Astrocyte (in vitro differentiated cells and primary cell): Measurements from ENCODE around the gene RAPGEF2. TPM values are rescaled to one million over a fixed set of nuclear protein-coding genes. Genes with fewer than 3 reads are reported as not detected.

Source experiments
- DNase-seq: peaks from one replicate; pipeline ENCODE4 v3.0.0-alpha.2; 2010; ENCODE audit warnings: low read depth
- FAIRE-seq: peaks from 2 replicates; lab custom pipeline; 2011; peaks lifted over from hg19 to GRCh38; lab: Jason Lieb, UNC
- H2AFZ ChIP-seq: 2 replicates; pipeline ENCODE4 v1.6.0; 2012; ENCODE audit warnings: low read depth, low read length, inconsistent platforms
- H3K27ac ChIP-seq: 2 replicates; pipeline ENCODE4 v1.5.1; 2011; ENCODE audit warnings: low read depth, low read length, inconsistent platforms
- H3K27me3 ChIP-seq: 2 replicates; pipeline ENCODE4 v1.6.0; 2011; ENCODE audit warnings: low read length, inconsistent platforms; ENCODE audit not compliant: insufficient read depth
- H3K36me3 ChIP-seq: 2 replicates; pipeline ENCODE4 v1.5.1; 2011; ENCODE audit warnings: low read length, inconsistent platforms; ENCODE audit not compliant: insufficient read depth
- H3K4me1 ChIP-seq: 2 replicates; pipeline ENCODE4 v1.5.1; 2011; ENCODE audit warnings: low read length, inconsistent platforms; ENCODE audit not compliant: insufficient read depth
- H3K4me2 ChIP-seq: 2 replicates; pipeline ENCODE4 v1.6.0; 2012; ENCODE audit warnings: low read length, inconsistent platforms
- H3K4me3 ChIP-seq: 2 replicates; pipeline ENCODE4 v1.5.1; 2011; ENCODE audit warnings: low read depth, mild to moderate bottlenecking, low read length, inconsistent platforms; ENCODE audit not compliant: insufficient read depth
- H3K79me2 ChIP-seq: 2 replicates; pipeline ENCODE4 v1.6.0; 2012; ENCODE audit warnings: mild to moderate bottlenecking, low read length, inconsistent platforms; ENCODE audit not compliant: insufficient read depth
- H3K9ac ChIP-seq: 2 replicates; pipeline ENCODE4 v1.6.0; 2012; ENCODE audit warnings: mild to moderate bottlenecking, low read length, inconsistent platforms
- H3K9me3 ChIP-seq: 2 replicates; pipeline ENCODE4 v1.5.1; 2012; ENCODE audit warnings: low read depth, mild to moderate bottlenecking, low read length, inconsistent platforms; ENCODE audit not compliant: insufficient read depth
- H4K20me1 ChIP-seq: 2 replicates; pipeline ENCODE4 v1.6.0; 2012; ENCODE audit warnings: low read length, inconsistent platforms; ENCODE audit not compliant: insufficient read depth
- H3K27ac Mint-ChIP-seq: one replicate; pipeline ENCODE4 v1.8.0; 2021; ENCODE audit warnings: mild to moderate bottlenecking, mixed read lengths; ENCODE audit not compliant: unreplicated experiment
- H3K27me3 Mint-ChIP-seq: one replicate; pipeline ENCODE4 v1.8.0; 2021; ENCODE audit warnings: low read depth, mixed read lengths; ENCODE audit not compliant: unreplicated experiment
- H3K36me3 Mint-ChIP-seq: one replicate; pipeline ENCODE4 v1.8.0; 2021; ENCODE audit warnings: low read depth, mixed read lengths; ENCODE audit not compliant: unreplicated experiment
- H3K4me1 Mint-ChIP-seq: one replicate; pipeline ENCODE4 v1.8.0; 2021; ENCODE audit warnings: low read depth, mixed read lengths; ENCODE audit not compliant: unreplicated experiment
- H3K4me3 Mint-ChIP-seq: one replicate; pipeline ENCODE4 v1.8.0; 2021; ENCODE audit warnings: mild to moderate bottlenecking, moderate library complexity, mixed read lengths; ENCODE audit not compliant: unreplicated experiment
- H3K9me3 Mint-ChIP-seq: one replicate; pipeline ENCODE4 v1.8.0; 2021; ENCODE audit warnings: mild to moderate bottlenecking, mixed read lengths; ENCODE audit not compliant: unreplicated experiment
- EZH2 ChIP-seq: IDR thresholded peaks from 2 replicates; pipeline ENCODE4 v1.6.1; 2012; ENCODE audit warnings: mild to moderate bottlenecking, low read length, inconsistent platforms; ENCODE audit not compliant: insufficient read depth
- total RNA-seq: library from RNA; stranded (reverse); gene quantifications from 2 replicates; pipeline ENCODE4 v1.2.1, GENCODE V29; 2021
- TF ChIP-seq, protein P1 (sequence below): IDR thresholded peaks from 2 replicates; pipeline ENCODE4 v1.5.1; 2011; ENCODE audit warnings: low read depth, mild to moderate bottlenecking, inconsistent platforms, low read length, moderate library complexity; ENCODE audit not compliant: insufficient read depth

RAPGEF2 gene
- total RNA-seq, 1 donor from 2014 or later: 59.0 TPM

DNA sequence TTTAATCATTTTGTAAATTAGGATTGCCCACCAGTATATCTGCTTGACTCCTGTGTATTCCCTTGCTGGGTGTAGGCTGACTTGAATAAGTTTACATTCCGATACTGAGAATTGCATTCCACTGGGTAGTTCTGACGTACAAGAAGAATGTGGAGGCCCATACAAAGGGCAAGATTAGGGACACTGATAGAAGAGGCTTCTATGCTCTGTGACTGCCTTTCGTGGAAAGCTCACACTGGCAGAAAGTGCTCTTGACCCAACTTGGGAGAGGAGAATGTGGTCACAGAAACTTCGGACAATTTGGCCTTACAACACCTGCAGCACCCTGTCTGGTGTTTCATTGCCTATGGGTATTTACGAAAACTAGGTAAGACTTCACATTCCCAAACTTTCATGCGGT lies 126.3 kb downstream of the RAPGEF2 start:
- Histone ChIP-seq H3K9ac (peak overlapping the region; percentile 44), H3K36me3 (no peaks in the 10 kb centered on the region), H4K20me1 (no peaks in the 10 kb centered on the region), H3K9me3 (no peaks in the 10 kb centered on the region), H3K27me3 (no peaks in the 10 kb centered on the region), H2AFZ (no peak overlapping the region), H3K4me3 (peak overlapping the region; percentile 27), H3K4me1 (peaks cover 23% of the 10 kb centered on the region), H3K4me2 (peak overlapping the region; percentile 80), H3K79me2 (peaks cover 83% of the 10 kb centered on the region), H3K27ac (peak overlapping the region; percentile 76)
- no peaks in the 10 kb centered on the region for H3K27me3 Mint-ChIP-seq
- H3K4me1 Mint-ChIP-seq: peaks cover 38% of the 10 kb centered on the region
- peaks cover 2% of the 10 kb centered on the region for H3K36me3 Mint-ChIP-seq
- DNase-seq: peak; percentile 92
- TF ChIP-seq, protein P1, sequence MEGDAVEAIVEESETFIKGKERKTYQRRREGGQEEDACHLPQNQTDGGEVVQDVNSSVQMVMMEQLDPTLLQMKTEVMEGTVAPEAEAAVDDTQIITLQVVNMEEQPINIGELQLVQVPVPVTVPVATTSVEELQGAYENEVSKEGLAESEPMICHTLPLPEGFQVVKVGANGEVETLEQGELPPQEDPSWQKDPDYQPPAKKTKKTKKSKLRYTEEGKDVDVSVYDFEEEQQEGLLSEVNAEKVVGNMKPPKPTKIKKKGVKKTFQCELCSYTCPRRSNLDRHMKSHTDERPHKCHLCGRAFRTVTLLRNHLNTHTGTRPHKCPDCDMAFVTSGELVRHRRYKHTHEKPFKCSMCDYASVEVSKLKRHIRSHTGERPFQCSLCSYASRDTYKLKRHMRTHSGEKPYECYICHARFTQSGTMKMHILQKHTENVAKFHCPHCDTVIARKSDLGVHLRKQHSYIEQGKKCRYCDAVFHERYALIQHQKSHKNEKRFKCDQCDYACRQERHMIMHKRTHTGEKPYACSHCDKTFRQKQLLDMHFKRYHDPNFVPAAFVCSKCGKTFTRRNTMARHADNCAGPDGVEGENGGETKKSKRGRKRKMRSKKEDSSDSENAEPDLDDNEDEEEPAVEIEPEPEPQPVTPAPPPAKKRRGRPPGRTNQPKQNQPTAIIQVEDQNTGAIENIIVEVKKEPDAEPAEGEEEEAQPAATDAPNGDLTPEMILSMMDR: no peak
- TF ChIP-seq EZH2: no peak
- H3K9me3 Mint-ChIP-seq: no peaks in the 10 kb centered on the region
- peak overlapping the region; percentile 79 for H3K4me3 Mint-ChIP-seq
- peak; percentile 71 for FAIRE-seq
- H3K27ac Mint-ChIP-seq: peak overlapping the region; percentile 95

DNA sequence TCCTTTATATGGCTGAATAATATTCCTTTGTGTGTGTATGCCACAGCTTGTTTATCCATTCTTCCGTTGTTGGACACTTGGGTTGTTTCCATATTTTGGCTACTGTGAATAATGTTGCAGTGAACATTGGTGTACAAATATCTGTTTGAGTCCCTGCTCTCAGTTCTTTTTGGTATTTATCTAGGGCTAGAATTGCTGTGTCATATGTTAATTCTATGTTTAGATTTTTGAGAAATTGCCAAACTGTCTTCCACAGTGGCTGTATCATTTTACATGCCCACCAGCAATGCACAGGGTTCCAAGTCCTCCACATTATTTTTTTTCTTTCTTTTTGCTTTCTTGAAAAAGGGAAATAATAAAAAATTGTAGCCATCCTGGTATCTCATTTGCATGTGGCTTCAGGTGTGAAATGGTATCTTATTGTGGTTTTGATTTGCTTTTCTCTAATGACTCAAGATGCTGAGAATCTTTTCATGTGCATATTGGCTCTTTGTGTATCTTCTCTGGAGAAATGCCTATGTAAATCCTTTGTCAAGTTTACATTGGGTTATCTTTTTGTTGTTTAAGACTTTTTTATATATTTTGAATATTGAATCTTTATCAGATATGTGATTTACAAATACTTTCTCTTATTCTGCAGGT lies 129.7 kb downstream of the RAPGEF2 start:
- H4K20me1 ChIP-seq: no peaks in the 10 kb centered on the region
- H3K27me3 Mint-ChIP-seq: no peaks in the 10 kb centered on the region
- H3K36me3 ChIP-seq: no peaks in the 10 kb centered on the region
- H3K4me3 Mint-ChIP-seq: no peak overlapping the region
- H3K79me2 ChIP-seq: peaks cover 81% of the 10 kb centered on the region
- no peak overlapping the region for H3K27ac ChIP-seq
- FAIRE-seq (no peak), DNase-seq (no peak)
- no peak overlapping the region for H2AFZ ChIP-seq
- no peak overlapping the region for H3K9ac ChIP-seq
- H3K4me1 Mint-ChIP-seq: peaks cover 38% of the 10 kb centered on the region
- no peak overlapping the region for H3K27ac Mint-ChIP-seq
- H3K4me2 ChIP-seq: no peak overlapping the region
- H3K27me3 ChIP-seq: no peaks in the 10 kb centered on the region
- H3K9me3 ChIP-seq: no peaks in the 10 kb centered on the region
- no peak overlapping the region for H3K4me3 ChIP-seq
- no peaks in the 10 kb centered on the region for H3K9me3 Mint-ChIP-seq
- no peak for TF ChIP-seq EZH2
- TF ChIP-seq, protein P1: no peak
- peaks cover 2% of the 10 kb centered on the region for H3K36me3 Mint-ChIP-seq
- peaks cover 19% of the 10 kb centered on the region for H3K4me1 ChIP-seq

DNA sequence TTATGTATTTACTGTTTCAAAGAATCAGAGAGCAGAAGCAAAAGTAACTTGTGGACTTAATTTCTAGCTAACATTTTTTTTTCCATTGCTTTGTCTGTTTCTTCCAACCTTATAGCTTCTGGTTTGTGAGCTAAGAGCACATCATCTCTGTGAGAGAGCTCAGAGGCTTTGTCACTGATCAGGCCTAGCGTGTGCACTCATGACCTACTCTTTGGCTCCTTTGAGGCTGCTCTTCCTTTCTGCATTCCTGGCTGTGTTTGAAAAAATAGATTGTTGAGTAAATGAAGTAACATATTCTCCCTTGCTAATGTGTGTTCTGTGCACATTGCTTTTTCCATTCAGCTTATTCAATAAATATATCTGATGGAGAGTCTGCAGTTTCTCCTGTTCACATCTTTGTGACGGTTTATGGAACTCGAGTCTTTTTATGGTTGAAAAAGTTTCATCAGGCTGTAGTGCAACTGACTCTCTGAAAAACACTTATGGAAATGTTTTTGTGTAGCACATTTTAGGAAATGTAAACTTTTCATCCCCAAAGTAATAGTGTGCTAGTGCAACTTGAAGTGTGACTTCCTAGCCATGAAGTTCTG lies 133.0 kb downstream of the RAPGEF2 start:
- no peak for TF ChIP-seq EZH2
- TF ChIP-seq, protein P1: no peak
- H3K27ac Mint-ChIP-seq: peak overlapping the region; percentile 6
- no peak overlapping the region for H3K4me3 ChIP-seq
- peak; percentile 54 for DNase-seq
- H3K9ac ChIP-seq: no peak overlapping the region
- no peaks in the 10 kb centered on the region for H3K9me3 Mint-ChIP-seq
- no peak for FAIRE-seq
- no peak overlapping the region for H2AFZ ChIP-seq
- no peak overlapping the region for H3K4me2 ChIP-seq
- H3K79me2 ChIP-seq: peaks cover 59% of the 10 kb centered on the region
- H3K27ac ChIP-seq: no peak overlapping the region
- no peaks in the 10 kb centered on the region for H3K9me3 ChIP-seq
- no peak overlapping the region for H3K4me3 Mint-ChIP-seq
- no peaks in the 10 kb centered on the region for H3K27me3 ChIP-seq
- H4K20me1 ChIP-seq: no peaks in the 10 kb centered on the region
- no peaks in the 10 kb centered on the region for H3K4me1 ChIP-seq
- peaks cover 4% of the 10 kb centered on the region for H3K36me3 Mint-ChIP-seq
- peaks cover 18% of the 10 kb centered on the region for H3K4me1 Mint-ChIP-seq
- H3K36me3 ChIP-seq: peaks cover 2% of the 10 kb centered on the region
- H3K27me3 Mint-ChIP-seq: no peaks in the 10 kb centered on the region
